Measurements from ENCODE around the gene GRAPL.
"Not testable (repeated sequence)": the region's sequence is repeated elsewhere in the genome, so short reads cannot be mapped to it uniquely, and the experiment has no call there.

The GRAPL gene

GRCh38 chr17:19118695-19119094, 8.7 kb upstream of the GRAPL start:
- H3K23ac ChIP-seq (ENCODE audit: low read length in 2 of 2); H3K4ac ChIP-seq (ENCODE audit: low read depth in 1 of 2, low read length in 2 of 2); H3K4me1 ChIP-seq (ENCODE audit: control insufficient read depth, insufficient read depth, low read depth, low read length); H3K4me3 ChIP-seq (ENCODE audit: insufficient read depth in 1 of 2, low read depth in 1 of 2, low read length in 2 of 2); H2AFZ ChIP-seq (ENCODE audit: low read depth, low read length); H2BK12ac ChIP-seq (ENCODE audit: low read length in 2 of 2); H3K14ac ChIP-seq (ENCODE audit: low read length in 2 of 2); H3K9ac ChIP-seq (ENCODE audit: low read length); H3K79me1 ChIP-seq (replicated peaks; ENCODE audit: low read length, poor library complexity, severe bottlenecking); H3K27ac ChIP-seq (ENCODE audit: low read length, poor library complexity, severe bottlenecking); H3K36me3 ChIP-seq (ENCODE audit: control insufficient read depth in 1 of 2, insufficient read depth in 2 of 2, low read depth in 1 of 2, low read length in 2 of 2); H4K91ac ChIP-seq (ENCODE audit: low read length); H3K18ac ChIP-seq (ENCODE audit: low read depth in 1 of 2, low read length in 2 of 2); H3K27me3 ChIP-seq (ENCODE audit: control insufficient read depth in 1 of 2, insufficient read depth in 1 of 2, low read length in 2 of 2); H2BK15ac ChIP-seq (ENCODE audit: low read depth, poor library complexity, severe bottlenecking); DNase-seq; H3K4me2 ChIP-seq (ENCODE audit: low read length, poor library complexity, severe bottlenecking); H2AK5ac ChIP-seq (ENCODE audit: low read length, severe bottlenecking); H3K9me3 ChIP-seq (ENCODE audit: control insufficient read depth, low read length); H2BK120ac ChIP-seq (ENCODE audit: low read depth, low read length); H2BK5ac ChIP-seq (ENCODE audit: low read depth, low read length, poor library complexity, severe bottlenecking); H4K8ac ChIP-seq (ENCODE audit: low read length): not testable (repeated sequence)
- WGBS = no CpG with 5 or more reads among the region's 12 CpGs

DNA sequence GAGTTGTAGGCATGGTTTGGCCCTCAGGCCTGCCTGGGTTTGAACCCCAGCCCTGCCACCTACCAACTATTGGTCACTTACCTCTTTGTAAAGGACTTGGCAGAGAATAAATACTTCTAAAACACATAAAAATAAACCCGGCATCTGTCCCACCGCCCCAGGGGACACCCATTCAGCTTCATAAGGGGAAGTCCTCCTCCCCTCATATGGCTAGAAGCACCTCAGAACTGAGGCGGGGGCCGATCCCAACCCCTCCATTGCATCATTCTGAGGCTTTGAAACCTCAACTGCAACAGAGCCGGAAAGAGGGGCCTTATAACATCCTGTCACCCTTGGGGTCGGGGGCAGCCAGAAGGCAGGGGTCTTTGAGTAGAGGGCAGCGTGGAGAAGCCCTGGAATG, 2.1 kb upstream of the GRAPL start:
- not testable (repeated sequence) for H3K27me3 ChIP-seq (ENCODE audit: control insufficient read depth in 1 of 2, insufficient read depth in 1 of 2, low read length in 2 of 2); H3K36me3 ChIP-seq (ENCODE audit: control insufficient read depth in 1 of 2, insufficient read depth in 2 of 2, low read depth in 1 of 2, low read length in 2 of 2)
- WGBS = no CpG with 5 or more reads among the region's 7 CpGs

DNA sequence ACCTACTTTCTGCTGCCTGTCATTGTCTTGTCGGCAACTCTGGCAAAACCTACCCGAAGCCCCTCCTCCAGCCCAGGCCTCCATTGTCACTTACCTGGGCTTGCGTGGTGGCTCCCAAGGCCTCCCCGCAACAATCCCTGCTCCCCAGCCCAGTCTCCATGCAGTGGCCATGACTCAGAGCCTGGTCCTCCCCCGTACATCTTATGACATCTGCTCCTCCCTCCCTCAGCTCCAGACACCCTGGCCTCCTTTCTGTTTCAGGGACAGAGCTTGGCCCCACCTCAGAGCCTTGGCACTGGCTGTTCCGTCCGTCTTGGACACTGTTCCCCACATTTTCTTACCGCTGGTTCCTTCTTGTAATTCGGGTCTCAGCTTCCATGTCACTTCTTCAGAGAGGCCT, 2.1 kb downstream of the GRAPL start:
- not testable (repeated sequence) for H2BK120ac ChIP-seq (ENCODE audit: low read depth, low read length); DNase-seq; H3K36me3 ChIP-seq (ENCODE audit: control insufficient read depth in 1 of 2, insufficient read depth in 2 of 2, low read depth in 1 of 2, low read length in 2 of 2); H2AK5ac ChIP-seq (ENCODE audit: low read length, severe bottlenecking); H3K4me3 ChIP-seq (ENCODE audit: insufficient read depth in 1 of 2, low read depth in 1 of 2, low read length in 2 of 2); H4K8ac ChIP-seq (ENCODE audit: low read length); H3K4me1 ChIP-seq (ENCODE audit: control insufficient read depth, insufficient read depth, low read depth, low read length); H4K91ac ChIP-seq (ENCODE audit: low read length); H3K23ac ChIP-seq (ENCODE audit: low read length in 2 of 2); H3K27me3 ChIP-seq (ENCODE audit: control insufficient read depth in 1 of 2, insufficient read depth in 1 of 2, low read length in 2 of 2); H3K9me3 ChIP-seq (ENCODE audit: control insufficient read depth, low read length); H2AFZ ChIP-seq (ENCODE audit: low read depth, low read length); H3K14ac ChIP-seq (ENCODE audit: low read length in 2 of 2); H3K18ac ChIP-seq (ENCODE audit: low read depth in 1 of 2, low read length in 2 of 2); H2BK12ac ChIP-seq (ENCODE audit: low read length in 2 of 2); H3K9ac ChIP-seq (ENCODE audit: low read length); H3K27ac ChIP-seq (ENCODE audit: low read length, poor library complexity, severe bottlenecking); H2BK15ac ChIP-seq (ENCODE audit: low read depth, poor library complexity, severe bottlenecking); H3K4me2 ChIP-seq (ENCODE audit: low read length, poor library complexity, severe bottlenecking); H3K79me1 ChIP-seq (replicated peaks; ENCODE audit: low read length, poor library complexity, severe bottlenecking); H2BK5ac ChIP-seq (ENCODE audit: low read depth, low read length, poor library complexity, severe bottlenecking); H3K4ac ChIP-seq (ENCODE audit: low read depth in 1 of 2, low read length in 2 of 2)
- WGBS = no CpG with 5 or more reads among the region's 9 CpGs

More for the DNA sequence above, 2.1 kb upstream of the GRAPL start:
- not testable (repeated sequence) for H3K9ac ChIP-seq (ENCODE audit: low read length); H3K9me3 ChIP-seq (ENCODE audit: control insufficient read depth, low read length); H3K79me1 ChIP-seq (replicated peaks; ENCODE audit: low read length, poor library complexity, severe bottlenecking); H3K4me1 ChIP-seq (ENCODE audit: control insufficient read depth, insufficient read depth, low read depth, low read length); H3K18ac ChIP-seq (ENCODE audit: low read depth in 1 of 2, low read length in 2 of 2); H2BK5ac ChIP-seq (ENCODE audit: low read depth, low read length, poor library complexity, severe bottlenecking); H3K23ac ChIP-seq (ENCODE audit: low read length in 2 of 2); H4K91ac ChIP-seq (ENCODE audit: low read length); H2BK15ac ChIP-seq (ENCODE audit: low read depth, poor library complexity, severe bottlenecking); H3K4ac ChIP-seq (ENCODE audit: low read depth in 1 of 2, low read length in 2 of 2); H3K14ac ChIP-seq (ENCODE audit: low read length in 2 of 2); H3K27ac ChIP-seq (ENCODE audit: low read length, poor library complexity, severe bottlenecking); H3K4me2 ChIP-seq (ENCODE audit: low read length, poor library complexity, severe bottlenecking); H3K4me3 ChIP-seq (ENCODE audit: insufficient read depth in 1 of 2, low read depth in 1 of 2, low read length in 2 of 2); H2AFZ ChIP-seq (ENCODE audit: low read depth, low read length); H2BK120ac ChIP-seq (ENCODE audit: low read depth, low read length); DNase-seq; H2AK5ac ChIP-seq (ENCODE audit: low read length, severe bottlenecking); H2BK12ac ChIP-seq (ENCODE audit: low read length in 2 of 2); H4K8ac ChIP-seq (ENCODE audit: low read length)

DNA sequence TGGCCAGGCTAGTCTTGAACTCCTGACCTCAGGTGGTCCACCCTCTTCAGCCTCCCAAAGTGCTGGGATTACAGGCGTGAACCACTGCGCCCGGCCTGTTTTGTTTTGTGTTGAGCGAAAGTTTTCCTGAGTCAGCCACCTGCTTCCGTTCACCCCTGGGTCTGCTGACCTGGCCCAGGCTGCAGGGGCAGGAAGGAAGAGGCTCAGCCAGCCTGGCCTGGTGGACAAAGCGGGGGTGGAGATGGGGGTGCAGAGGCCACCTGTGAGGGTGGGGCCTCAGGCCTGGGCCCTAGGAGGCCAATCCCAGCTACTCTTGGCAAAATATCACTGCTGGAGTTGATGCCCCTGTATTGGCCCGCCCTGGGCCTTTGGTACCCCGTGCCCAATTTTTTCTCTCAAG, 3.7 kb downstream of the GRAPL start:
- H2BK12ac ChIP-seq (ENCODE audit: low read length in 2 of 2); H3K23ac ChIP-seq (ENCODE audit: low read length in 2 of 2); H3K9ac ChIP-seq (ENCODE audit: low read length); H3K4me2 ChIP-seq (ENCODE audit: low read length, poor library complexity, severe bottlenecking); H2AK5ac ChIP-seq (ENCODE audit: low read length, severe bottlenecking); H3K36me3 ChIP-seq (ENCODE audit: control insufficient read depth in 1 of 2, insufficient read depth in 2 of 2, low read depth in 1 of 2, low read length in 2 of 2); DNase-seq; H2BK5ac ChIP-seq (ENCODE audit: low read depth, low read length, poor library complexity, severe bottlenecking); H4K8ac ChIP-seq (ENCODE audit: low read length); H3K18ac ChIP-seq (ENCODE audit: low read depth in 1 of 2, low read length in 2 of 2); H3K4ac ChIP-seq (ENCODE audit: low read depth in 1 of 2, low read length in 2 of 2); H3K9me3 ChIP-seq (ENCODE audit: control insufficient read depth, low read length); H3K4me3 ChIP-seq (ENCODE audit: insufficient read depth in 1 of 2, low read depth in 1 of 2, low read length in 2 of 2); H3K79me1 ChIP-seq (replicated peaks; ENCODE audit: low read length, poor library complexity, severe bottlenecking); H3K27me3 ChIP-seq (ENCODE audit: control insufficient read depth in 1 of 2, insufficient read depth in 1 of 2, low read length in 2 of 2); H2AFZ ChIP-seq (ENCODE audit: low read depth, low read length); H2BK120ac ChIP-seq (ENCODE audit: low read depth, low read length); H3K4me1 ChIP-seq (ENCODE audit: control insufficient read depth, insufficient read depth, low read depth, low read length); H4K91ac ChIP-seq (ENCODE audit: low read length); H2BK15ac ChIP-seq (ENCODE audit: low read depth, poor library complexity, severe bottlenecking); H3K14ac ChIP-seq (ENCODE audit: low read length in 2 of 2); H3K27ac ChIP-seq (ENCODE audit: low read length, poor library complexity, severe bottlenecking): not testable (repeated sequence)
- no CpG with 5 or more reads among the region's 8 CpGs for WGBS

Measured in mesenchymal stem cell (in vitro differentiated cells and primary cell).